ENCODE measurements around the gene ANAPC15.

GRCh38 chr11:72136684-72137262 lies 24.3 kb upstream of the ANAPC15 start:
- TF ChIP-seq SP1 (CRISPR knock-in tag; conservative IDR thresholded peaks at IDR 0.05), result no peak
- no peak for TF ChIP-seq ESRRA (CRISPR knock-in tag; IDR thresholded peaks at IDR 0.05; ENCODE audit: borderline replicate concordance)
- no peak for TF ChIP-seq E2F1 (CRISPR knock-in tag; IDR thresholded peaks at IDR 0.05)
- TF ChIP-seq ETV6 (CRISPR knock-in tag; IDR thresholded peaks at IDR 0.05), result no peak
- TF ChIP-seq CTCF (IDR thresholded peaks at IDR 0.05), result no peak

Data from WTC11 (cell line).